MM.1S (cell line): ENCODE data around the gene GEMIN2.

Source experiments
- EZH2 ChIP-seq: fragments of 300-600 bp; sonication (generic); optimal IDR thresholded peaks from 2 replicates; pipeline ENCODE3; 2017; ENCODE audit warnings: low read depth, mild to moderate bottlenecking, antibody characterized with exemption, low read length, mixed read lengths
- EZH2phosphoT487 ChIP-seq: fragments of 300-600 bp; sonication (generic); IDR thresholded peaks from 2 replicates; pipeline ENCODE4 v1.6.1; 2018; ENCODE audit warnings: antibody characterized with exemption, low read length
- TF ChIP-seq, protein P1 (sequence below): fragments of 300-600 bp; sonication (generic); IDR thresholded peaks from 2 replicates; pipeline ENCODE4 v1.5.1; 2016; ENCODE audit warnings: antibody characterized with exemption, low read length, mixed read lengths

DNA sequence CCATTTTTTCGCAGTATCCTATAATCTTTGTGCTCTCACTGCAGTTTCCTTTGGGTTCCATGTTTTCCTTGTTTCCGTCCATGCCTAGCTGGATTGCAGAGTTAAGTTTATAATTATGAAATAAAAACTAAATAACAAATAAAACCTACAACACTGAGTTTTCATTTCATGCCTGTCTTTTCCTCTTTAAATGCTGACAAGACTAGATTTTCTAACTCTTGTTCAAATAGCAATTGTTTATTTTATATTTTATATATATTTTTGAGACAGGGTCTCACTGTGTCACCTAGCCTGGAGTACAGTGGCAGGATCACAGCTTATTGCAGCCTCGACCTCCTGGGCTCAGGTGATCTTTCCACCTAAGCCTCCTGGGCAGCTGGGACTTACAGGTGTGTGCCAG is 5.3 kb upstream of the GEMIN2 start:
- TF ChIP-seq, protein P1, sequence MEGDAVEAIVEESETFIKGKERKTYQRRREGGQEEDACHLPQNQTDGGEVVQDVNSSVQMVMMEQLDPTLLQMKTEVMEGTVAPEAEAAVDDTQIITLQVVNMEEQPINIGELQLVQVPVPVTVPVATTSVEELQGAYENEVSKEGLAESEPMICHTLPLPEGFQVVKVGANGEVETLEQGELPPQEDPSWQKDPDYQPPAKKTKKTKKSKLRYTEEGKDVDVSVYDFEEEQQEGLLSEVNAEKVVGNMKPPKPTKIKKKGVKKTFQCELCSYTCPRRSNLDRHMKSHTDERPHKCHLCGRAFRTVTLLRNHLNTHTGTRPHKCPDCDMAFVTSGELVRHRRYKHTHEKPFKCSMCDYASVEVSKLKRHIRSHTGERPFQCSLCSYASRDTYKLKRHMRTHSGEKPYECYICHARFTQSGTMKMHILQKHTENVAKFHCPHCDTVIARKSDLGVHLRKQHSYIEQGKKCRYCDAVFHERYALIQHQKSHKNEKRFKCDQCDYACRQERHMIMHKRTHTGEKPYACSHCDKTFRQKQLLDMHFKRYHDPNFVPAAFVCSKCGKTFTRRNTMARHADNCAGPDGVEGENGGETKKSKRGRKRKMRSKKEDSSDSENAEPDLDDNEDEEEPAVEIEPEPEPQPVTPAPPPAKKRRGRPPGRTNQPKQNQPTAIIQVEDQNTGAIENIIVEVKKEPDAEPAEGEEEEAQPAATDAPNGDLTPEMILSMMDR: no peak
- TF ChIP-seq EZH2phosphoT487 (no peak), EZH2 (no peak)
